GM12891 (cell line): ENCODE data around the gene RAB19.

Source experiments
- PAX5 ChIP-seq: IDR thresholded peaks from 2 replicates; pipeline ENCODE4 v1.6.1; 2011; ENCODE audit warnings: low read length, moderate library complexity, mild to moderate bottlenecking; ENCODE audit not compliant: insufficient read depth, severe bottlenecking
- POLR2A ChIP-seq: IDR thresholded peaks from 2 replicates; pipeline ENCODE4 v1.6.1; 2011; ENCODE audit warnings: low read depth, low read length, control low read depth
- POLR2AphosphoS5 ChIP-seq: IDR thresholded peaks from 2 replicates; pipeline ENCODE4 v1.6.1; 2011; ENCODE audit warnings: low read depth, low read length, control low read depth
- POU2F2 ChIP-seq: IDR thresholded peaks from 2 replicates; pipeline ENCODE4 v1.6.1; 2011; ENCODE audit warnings: low read depth, mild to moderate bottlenecking, control low read depth, low read length, moderate library complexity
- SPI1 ChIP-seq: IDR thresholded peaks from 2 replicates; pipeline ENCODE4 v1.6.1; 2011; ENCODE audit warnings: low read depth, low read length, control low read depth
- TAF1 ChIP-seq: IDR thresholded peaks from 2 replicates; pipeline ENCODE4 v1.6.1; 2011; ENCODE audit warnings: low read depth, low read length, control low read depth

GRCh38 chr7:140458916-140459315 is 55.1 kb downstream of the RAB19 start:
- no peak for TF ChIP-seq POLR2A
- no peak for TF ChIP-seq POLR2AphosphoS5
- TF ChIP-seq TAF1, result no peak
- no peak for TF ChIP-seq POU2F2
- no peak for TF ChIP-seq SPI1
- no peak for TF ChIP-seq PAX5
